C4-2B (cell line): Measurements from ENCODE around the gene BSG.

Source experiments
- H3K27ac ChIP-seq: fragments of 450-650 bp; 2 replicates; pipeline ENCODE4 v1.5.1; 2017
- CTCF ChIP-seq: fragments of 450-650 bp; conservative IDR thresholded peaks from 2 replicates; pipeline ENCODE4 v1.5.1; 2017; ENCODE audit warnings: mild to moderate bottlenecking
- ZFX ChIP-seq: fragments of 450-650 bp; IDR thresholded peaks from 2 replicates; pipeline ENCODE4 v1.6.1; 2017

The BSG gene

GRCh38 chr19:542173-542866 lies 30.1 kb upstream of the BSG start:
- TF ChIP-seq ZFX = no peak
- TF ChIP-seq CTCF = no peak

DNA sequence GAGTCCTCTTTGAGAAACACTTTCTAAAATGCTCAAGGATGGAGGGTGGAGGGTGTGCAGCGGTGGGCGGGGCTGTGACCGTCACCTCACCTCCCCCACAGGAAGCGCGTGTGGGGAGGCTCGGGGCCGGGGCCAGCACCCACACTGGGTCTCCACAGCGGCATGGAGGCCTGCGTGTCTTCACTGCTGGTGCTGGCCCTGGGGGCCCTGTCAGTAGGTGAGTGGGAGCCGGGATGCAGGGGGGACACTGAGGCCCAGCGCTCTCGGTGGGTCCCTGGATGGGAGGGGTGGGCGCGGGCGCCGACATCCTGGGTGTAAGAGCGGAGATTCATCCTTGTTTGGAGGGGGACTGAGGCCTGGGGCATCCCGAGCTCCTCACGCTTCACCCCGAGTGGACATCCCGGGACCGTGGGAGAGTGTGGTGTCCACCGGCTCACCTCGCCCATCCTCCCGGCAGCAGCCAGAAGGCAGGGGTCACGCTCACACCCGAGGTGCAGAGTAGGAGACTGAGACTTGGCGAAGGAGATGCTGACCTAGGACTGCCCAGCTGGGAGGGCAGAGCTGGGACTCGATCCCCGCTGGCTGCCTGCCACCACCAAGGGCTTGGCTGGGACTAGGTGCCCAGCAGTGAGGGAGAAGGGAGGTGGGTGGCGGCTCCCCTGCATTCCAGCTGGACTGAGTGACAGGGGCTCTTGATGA lies 28.3 kb upstream of the BSG start, which contains the start of gene GZMM:
GZMM (plus strand) TSS at position 144 of the 699 bp plus-strand sequence; CDS start at position 163, 19 bp downstream.
- TF ChIP-seq CTCF (no peak), ZFX (no peak)
- no peak within 1 kb of the TSS for H3K27ac ChIP-seq

More at GRCh38 chr19:542173-542866, 30.1 kb upstream of the BSG start:
- no peak overlapping the region for H3K27ac ChIP-seq

DNA sequence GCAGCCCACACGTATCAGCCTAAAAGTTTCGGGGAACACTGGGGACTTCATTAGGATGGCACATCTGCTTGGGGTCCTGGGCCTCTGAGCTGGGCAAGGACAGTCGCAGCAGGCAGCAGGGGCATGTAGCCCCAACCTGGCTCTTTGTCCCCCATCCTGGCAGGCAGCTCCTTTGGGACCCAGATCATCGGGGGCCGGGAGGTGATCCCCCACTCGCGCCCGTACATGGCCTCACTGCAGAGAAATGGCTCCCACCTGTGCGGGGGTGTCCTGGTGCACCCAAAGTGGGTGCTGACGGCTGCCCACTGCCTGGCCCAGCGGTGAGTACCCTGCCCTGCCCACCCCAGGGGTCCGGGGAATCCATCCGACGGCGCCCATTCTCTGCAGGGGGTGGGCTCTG lies 25.3 kb upstream of the BSG start:
- no peak for TF ChIP-seq ZFX
- no peak for TF ChIP-seq CTCF
- no peak overlapping the region for H3K27ac ChIP-seq

- no peak overlapping the region for H3K27ac ChIP-seq
- no peak for TF ChIP-seq CTCF
- no peak for TF ChIP-seq ZFX
These were observed 24.3 kb upstream of the BSG start for GRCh38 chr19:547836-548720.

DNA sequence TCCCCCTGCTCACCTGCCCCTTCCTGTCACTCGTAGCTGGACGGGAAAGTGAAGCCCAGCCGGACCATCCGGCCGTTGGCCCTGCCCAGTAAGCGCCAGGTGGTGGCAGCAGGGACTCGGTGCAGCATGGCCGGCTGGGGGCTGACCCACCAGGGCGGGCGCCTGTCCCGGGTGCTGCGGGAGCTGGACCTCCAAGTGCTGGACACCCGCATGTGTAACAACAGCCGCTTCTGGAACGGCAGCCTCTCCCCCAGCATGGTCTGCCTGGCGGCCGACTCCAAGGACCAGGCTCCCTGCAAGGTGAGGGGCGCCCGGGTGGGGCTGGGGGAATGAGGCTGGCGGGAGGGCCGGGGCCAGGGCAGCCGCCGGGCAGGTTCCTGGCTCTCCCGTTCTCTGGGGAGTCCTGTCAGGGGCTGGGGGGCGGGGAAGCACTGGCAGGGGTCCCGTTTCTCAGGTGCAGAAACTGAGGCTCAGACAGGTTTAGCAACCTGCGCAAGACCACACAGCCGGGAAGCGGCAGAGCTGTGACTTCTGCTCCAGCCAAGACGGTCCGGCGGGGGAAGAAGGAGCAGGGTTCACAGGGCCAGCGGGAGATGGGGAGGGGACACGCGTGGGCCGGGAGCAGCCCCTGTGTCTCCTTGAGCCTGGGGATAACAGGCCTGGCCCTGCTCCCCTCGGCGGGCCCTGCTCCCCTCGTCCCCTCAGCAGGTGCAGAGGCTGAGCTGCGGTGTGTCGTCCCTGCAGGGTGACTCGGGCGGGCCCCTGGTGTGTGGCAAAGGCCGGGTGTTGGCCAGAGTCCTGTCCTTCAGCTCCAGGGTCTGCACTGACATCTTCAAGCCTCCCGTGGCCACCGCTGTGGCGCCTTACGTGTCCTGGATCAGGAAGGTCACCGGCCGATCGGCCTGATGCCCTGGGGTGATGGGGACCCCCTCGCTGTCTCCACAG lies 23.2 kb upstream of the BSG start:
- no peak overlapping the region for H3K27ac ChIP-seq
- TF ChIP-seq ZFX (no peak), CTCF (no peak)

DNA sequence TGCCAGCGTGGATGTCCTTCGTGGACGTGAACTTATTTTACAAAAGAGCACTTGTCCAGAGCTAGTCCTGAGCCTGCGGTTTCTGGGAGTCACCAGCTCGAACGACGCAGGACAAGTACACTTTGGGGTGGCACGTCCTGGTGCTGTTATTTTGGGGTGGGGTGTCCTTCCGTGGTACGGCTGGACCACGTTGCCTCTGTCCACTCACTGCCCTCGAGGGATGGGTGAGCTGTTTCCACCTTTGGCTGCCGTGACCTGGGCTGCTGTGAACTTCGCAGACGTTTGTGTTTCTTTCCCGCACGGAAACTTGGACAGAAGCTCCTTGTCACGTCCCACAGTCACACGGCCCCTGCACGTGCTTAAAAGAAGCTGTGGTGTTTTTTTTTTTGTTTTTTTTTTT lies 17.6 kb upstream of the BSG start:
- TF ChIP-seq CTCF (no peak), ZFX (no peak)
- H3K27ac ChIP-seq = no peak overlapping the region
